M059J (cell line): ENCODE data around the gene P4HA2. TPM values are rescaled to one million over a fixed set of nuclear protein-coding genes. Genes with fewer than 3 reads are reported as not detected.

Experiments
- DNase-seq: peaks from one replicate; pipeline ENCODE4 v3.0.0-alpha.2; 2012; ENCODE audit warnings: low read depth
- total RNA-seq: library from RNA; depleted of rRNA; stranded (reverse); fragments of >200 nt; shearing (Covaris generic); gene quantifications from 2 replicates; pipeline ENCODE4 v1.2.3, GENCODE V29; 2014

Gene P4HA2
- total RNA-seq, 1 experiment from 2014 or later, result 133 TPM

DNA sequence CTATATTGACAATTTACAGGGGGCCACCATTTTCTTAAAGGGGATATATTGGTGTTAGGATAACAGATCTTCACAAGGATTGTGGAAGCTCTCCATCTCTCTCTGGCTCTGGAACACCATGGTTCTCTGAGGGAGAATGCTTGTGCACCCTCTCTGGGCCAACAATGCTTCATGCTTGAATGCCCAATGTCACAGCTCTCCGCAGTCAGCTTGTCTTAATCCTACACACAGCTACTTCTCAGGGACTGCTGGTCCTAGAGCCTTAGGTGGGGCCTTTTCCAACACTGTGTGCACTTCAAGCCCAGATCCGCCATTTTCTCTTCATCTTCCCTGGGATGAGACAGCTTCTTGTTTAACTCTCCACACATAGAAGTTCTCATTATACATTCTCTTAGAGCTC, 22.9 kb upstream of the P4HA2 start:
- no peak for DNase-seq

DNA sequence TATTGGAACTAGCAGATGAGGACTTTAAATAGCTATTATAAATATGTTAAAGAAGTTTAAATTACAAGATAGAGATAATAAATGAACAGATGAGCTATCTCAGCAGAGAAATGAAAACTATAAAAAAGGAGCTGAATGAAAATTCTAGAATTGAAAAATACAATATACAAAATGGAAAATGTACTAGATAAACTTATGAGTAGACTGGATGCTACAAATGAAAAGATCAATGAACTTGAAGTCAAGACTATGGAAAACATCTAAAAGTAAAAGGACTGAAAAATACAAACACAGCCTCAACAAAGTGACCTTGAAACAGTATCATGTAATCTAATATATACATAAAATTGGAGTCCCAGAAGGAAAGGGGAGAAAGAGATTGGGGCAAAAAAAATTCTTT, 19.2 kb upstream of the P4HA2 start:
- no peak for DNase-seq

DNA sequence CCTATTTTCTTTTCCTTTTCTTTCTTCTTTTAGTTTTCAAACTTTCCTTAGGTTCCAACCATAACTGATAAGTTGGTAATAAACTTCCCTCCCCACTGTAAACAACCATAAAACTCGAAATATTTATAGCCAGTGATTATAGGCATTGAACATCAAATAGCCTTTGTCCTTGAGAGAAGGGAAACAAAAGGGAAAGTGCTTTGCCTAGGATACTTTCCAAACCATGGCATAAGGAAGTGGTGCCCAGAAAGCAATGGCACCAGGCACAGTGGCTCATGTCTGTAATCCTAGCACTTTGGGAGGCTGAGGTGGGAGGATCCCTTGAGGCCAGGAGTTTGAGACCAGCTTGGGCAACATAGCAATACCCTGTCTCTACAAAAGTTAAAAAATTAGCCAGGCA, 17.9 kb upstream of the P4HA2 start:
- no peak for DNase-seq

DNA sequence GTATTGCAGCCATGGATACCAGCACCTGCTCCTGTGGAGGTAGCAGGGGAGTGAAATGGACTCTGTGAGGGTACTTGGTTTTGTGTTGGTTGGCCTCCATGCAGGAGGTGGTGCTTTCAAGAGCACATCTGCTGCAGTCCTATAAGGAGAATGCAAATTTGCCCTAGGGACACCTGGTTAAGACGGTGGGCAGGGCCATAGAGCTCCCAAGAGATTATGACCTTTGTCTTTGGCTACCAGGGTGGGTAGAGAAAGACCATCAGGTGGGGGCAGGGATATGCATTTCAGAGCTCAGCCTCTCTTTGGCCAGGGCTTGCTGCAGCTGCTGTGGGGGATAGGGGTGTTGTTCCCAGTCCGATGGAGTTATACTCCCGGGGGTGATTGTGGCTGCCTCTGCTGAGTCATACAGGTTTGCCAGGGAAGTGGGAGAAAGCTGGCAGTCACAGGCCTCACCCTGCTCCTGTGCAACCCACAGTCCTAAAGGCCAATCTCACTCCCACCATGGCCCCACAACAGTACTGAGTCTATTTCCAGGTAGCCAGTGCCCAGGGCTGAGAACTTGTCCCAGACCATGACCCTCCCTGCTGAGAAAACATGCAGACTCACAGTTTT, 15.8 kb upstream of the P4HA2 start:
- no peak for DNase-seq

DNA sequence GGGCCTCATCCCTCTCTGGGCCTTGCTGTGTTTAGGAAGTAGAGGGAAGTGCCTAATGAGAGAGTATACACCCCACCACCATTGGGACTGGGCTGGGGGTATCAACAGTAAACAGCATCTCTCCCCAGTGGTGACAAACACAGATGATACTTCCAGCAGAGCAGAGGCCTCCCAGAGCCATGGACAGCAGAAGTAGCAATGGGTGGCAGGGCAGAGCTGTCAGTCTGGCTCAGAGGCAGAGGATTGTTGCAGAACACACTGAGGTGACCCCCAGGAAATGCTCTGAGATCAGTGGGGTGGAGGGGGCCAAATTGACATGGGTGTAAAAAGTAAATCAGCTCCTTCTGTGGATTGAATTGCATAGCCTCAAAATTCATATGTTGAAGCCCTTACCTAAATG, 12.1 kb upstream of the P4HA2 start:
- no peak for DNase-seq

DNA sequence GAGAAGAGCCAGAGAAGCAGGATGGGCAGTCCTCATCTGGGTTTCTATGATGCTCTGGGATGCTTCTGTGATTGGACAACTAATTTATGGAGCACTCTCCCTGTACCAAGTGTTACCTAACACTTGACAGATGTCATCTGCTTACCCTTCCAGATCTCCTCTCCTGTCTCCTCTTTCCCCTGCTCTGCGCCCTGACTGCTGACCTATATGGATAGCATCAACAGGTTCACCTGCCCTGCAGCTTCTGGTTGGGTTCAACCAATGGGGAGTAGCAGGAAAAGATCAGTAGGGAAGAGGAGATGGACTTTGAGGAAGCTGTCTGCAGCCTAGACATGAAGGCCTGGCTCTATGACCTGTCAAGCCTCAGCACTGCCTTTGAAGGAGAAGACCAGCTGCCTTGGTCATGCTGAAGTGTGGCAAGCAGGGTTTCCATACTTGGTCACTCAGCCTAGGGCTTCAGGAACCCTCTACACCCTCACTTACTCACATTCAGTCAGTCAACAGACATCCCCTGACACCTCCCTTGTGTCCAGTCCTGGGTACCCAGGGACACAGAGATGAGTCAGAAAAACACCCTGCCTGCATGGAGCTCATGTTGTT, 11.3 kb upstream of the P4HA2 start:
- no peak for DNase-seq

DNA sequence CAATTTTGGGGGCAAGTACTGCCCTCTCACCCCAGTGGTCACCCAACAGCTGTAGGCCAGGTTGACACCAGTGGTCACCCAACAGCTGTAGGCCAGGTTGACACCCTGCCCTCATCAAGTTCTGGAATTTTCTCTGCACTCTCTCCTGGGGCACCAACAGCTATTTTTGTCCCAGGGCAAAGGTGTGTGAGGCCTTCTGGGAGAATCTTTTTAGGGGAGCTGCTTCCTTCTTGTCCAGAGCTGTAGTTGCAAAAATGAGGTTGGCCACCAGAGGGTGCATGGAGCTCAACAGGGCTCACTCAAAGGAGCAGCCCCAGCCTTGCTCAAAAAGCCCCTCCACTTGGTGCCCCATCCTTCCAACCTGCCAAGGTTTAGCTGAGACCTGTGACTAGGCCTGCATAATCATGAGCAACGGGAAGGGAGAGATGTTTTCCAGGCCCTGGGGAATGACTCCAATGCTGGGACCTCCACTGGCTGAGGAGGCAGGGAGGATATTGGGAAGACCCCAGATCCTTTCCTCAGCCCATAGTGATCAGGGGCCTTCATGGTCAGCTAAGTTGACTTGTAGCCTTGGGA, 10.6 kb upstream of the P4HA2 start:
- DNase-seq, result peak; percentile 61

DNA sequence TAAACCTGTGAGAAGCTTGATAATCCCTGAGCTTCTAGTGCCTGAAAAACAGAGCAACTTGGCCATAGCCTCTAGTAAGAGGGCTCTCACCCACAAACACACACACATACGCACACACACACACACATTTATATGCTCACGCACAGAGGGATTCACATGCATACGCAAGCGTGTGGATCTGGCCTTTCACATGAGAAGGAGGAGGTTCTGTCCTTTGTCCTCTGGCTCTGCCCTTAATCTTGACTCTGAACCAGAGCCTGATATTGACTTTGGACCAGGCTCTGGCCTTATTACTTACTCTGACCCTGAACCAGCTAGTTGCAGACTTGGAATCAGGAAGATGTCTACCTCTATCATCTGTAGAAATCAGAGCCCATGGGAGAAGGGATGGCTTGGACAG, 10.0 kb upstream of the P4HA2 start:
- no peak for DNase-seq

DNA sequence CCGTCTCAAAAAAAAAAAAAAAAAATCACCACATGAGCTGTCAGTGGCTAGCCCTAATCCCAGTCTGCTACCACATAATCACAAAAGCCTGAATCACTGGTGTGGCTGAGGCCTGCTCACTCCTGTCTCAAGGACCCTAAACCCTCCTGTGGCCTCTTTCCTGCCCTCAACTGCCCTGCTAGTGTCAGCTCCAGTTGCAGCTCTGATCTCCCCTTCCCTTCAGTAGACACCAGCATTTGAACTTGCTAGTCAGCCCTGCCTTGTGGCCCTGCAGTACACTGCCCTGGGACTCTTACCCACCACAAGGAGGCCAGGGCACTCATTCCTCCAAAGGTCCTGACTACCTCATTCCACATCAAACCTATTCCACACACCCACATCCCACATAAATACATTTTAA, 9.5 kb upstream of the P4HA2 start:
- DNase-seq, result peak; percentile 54

DNA sequence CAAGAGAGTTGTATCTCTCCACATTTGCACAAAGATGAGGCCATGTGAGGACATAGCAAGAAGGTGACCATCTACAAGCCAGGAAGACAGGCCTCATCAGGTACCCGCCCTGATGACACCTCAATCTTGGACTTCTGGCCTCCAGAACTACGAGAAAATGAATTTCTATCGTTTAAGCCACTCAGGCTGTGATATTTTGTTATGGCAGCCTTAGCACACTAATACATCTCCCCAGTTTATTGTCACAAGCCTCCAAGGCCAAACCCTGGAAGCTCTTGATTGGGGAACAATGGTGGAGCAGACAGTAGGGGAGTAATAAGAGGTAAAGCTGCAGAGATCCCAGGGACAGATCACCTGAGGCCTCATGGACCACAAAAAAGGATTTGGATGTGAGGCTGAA, 7.7 kb upstream of the P4HA2 start:
- DNase-seq, result no peak

DNA sequence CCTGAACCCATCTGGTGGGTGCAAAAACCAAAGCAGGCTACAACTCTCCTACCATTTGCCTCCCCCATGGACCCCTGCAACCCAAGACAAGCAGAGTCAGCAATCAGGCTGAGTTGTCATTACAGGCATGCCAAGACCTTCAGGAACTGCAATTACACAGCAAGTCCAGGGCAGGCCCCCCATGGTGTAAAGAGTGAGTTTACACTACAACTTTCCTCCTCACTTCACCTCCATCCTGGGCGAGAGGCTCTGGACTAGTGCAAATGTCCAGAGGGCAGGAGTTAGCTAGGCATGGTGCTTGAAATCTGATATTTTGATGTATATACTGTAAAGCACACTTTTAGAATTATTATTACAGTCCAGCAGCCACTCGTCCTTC, 7.0 kb upstream of the P4HA2 start:
- no peak for DNase-seq

DNA sequence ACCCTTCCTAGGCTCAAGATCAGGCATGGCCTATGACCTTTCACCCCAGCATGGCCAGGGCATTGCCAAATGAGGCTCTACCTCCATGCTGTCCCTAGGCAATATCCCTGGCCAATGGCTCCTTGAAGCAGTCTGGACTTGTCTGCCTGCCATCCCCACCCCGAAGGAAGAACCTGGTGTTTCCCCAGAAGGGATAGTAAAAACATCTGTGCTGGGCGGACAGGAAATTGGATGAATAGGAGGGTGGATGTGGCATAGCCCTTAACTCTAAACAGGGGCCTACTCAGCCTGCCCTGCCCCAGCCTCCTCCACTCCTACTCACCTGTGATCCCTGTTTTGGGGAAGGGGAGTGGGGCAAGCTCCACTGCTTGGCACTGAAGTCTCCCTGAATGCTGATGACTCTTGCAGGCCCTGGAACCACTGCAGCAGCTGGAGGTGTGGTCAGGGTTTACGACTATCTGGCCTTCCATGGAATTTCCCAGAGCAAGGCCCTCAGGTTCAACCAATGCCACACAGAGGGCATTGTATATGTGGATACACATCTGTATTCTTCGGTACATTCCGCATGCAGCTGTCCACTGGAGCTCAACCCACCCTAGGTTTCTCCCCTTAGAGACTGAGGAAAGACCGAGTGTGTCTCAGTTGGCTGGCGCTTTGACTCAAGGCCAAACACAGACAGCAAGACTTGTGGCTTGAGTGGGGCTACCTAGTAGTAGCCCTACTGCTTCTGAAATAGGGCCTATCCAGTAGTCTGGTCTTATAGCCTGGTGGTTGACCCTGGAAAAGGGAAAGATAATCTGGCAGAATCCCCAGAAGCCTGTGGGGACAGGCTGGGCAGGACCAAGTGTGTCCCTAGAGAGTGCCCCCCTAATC, 6.4 kb upstream of the P4HA2 start:
- DNase-seq, result no peak

DNA sequence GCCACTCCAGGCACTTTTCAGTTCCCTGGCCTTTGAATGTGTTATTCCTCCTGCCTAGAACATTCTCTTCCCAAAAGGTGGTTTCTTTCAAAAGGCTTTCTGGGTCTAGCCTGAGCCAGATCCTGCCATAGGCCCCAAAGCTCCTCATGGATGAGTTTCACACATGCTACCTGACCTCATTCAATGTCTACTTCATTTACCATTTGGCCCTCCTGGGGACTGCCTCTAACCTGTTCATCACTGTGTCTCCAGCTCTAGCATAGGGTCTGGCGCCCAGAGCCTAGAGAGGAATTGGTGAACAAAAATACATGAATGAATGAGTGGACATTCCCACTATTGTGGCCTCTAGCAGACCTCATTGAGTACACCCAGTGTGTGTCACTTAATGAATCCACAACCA, 5.4 kb upstream of the P4HA2 start:
- no peak for DNase-seq

DNA sequence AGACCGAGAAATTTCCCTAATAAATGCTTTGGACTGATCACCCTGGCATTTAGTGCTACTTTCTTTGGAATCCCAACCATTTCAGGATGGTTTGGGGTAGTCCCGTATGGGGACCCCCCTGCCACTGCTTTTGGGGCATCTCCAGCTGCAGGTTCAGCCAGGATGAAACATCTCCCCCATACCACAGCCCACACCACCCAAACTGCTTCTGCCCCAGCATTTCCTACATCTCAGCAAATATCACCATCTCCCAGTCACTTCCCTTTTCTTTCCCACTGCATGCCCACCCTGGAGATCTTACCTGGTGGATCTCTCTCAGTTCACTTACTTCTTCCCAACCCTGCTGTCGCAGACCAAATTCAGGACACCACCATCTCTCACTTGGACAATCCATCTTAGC, 4.8 kb upstream of the P4HA2 start:
- no peak for DNase-seq

DNA sequence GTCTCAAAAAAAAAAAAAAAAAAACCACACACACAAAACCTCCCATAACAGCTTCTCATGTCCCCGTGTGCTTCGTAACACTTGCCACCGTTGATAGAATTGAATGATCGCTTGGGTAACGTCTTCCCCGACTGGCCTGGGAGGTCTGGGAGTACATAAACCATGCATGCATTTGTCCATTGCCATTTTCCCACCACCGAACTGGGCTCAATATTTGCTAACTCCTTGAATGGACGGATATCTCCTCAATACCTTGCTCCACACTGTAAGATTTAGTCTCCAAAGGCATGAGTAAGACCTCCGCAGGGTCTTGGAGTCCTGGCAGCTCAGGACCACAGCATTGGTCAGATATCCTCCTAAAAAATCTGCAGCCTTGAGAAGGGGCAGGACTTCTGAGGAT, 3.2 kb upstream of the P4HA2 start:
- no peak for DNase-seq

DNA sequence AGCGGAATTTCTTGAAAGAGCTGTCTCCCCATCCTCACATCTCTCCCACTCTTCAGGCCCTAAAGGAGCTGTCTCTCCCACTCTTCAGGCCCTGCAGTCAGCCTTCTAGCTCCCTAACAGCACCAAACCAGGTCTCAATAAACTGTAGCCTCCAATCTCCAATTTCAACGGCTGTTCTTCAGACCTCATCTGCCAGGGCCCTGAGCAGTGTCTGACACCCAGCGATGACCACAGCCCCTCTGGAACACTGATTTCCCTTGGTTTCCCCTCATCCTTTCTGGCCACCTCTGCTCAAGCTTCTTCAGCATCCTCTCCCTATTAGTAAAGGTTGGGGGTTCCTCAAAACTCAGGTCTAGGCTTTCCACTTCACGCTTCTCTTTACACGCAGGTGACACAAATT, 1.6 kb upstream of the P4HA2 start:
- DNase-seq, result no peak

DNA sequence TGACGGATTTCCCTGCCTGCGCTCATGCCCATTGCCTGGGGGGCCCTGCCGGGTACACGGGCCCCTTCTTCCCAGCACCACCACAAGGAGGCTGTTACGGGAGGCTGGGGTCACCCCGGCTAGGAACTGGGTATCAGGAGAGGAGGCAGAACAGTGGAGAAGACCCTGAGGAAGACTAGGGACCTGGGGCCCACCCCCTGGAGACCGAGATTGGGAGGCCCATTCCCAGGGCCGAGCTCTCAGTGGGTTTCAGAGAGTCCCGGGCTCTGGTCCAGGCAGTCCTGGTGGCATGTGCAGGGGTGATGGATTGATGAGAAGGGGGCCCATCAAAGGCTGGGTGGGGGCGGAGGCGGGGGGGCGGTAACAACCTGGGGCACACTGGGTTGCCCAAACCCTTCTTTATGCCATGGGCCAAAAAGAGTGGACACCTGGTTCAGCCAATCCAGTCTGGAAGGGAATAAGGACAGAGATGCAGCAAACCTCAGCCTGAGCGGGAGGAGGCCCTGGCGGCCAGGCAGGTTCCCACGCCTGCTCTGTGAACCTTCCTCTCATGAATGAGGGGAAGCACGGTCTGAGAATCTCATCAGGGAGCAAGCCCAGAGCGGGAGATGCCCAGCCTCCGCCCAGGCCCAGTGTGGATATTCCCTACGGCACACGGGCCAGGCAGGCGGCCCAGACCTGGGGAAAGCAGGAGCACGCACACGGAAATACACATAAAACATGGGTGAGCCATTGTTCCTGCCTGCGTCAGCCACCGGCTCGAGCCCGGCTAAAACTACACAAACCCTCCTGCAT, 785 bp upstream of the P4HA2 start:
- no peak for DNase-seq

DNA sequence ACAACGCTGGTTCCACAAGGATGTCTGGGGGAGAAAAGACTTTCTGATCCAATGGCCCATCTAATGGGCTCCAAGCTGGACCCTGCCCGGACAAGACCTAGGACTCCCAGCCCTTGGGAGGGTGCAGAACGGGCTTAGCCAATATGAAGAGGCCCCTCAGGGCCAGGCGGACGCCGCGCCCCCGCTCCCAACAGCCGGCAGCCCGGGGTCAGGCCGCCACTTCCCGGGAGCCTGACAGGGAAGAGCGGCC, 493 bp downstream of the P4HA2 start:
- no peak for DNase-seq

DNA sequence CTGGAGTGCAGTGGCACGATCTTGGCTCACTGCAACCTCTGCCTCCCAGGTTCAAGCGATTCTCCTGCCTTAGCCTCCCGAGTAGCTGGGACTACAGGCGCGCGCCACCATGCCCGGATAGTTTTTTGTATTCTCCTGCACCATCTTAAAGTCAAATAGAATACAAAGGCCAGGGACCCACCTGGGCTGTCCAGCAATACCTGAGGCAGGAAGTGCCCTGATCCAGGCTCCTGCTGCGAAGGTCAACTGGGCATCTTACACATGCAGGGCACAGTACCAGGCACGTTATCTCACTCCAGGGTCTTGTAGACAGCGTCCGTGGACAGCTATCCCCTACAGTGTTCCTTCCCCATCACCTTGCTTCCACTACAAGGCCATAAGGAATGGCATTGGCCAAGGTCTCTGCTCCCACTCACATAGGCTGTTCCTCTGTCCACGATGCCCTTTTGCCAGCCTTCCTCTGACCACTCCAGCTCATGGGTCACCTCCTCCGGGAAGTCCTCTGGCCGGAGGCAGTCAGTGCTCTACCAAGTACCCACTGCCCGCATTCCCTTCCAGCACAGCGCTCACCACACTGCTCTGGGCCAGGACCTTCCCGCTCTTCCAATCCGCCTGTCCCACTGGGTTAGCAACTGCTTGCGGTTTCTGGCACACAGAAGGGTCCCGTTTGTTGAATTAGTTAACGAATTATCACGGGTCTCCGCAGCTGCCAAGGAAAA, 978 bp downstream of the P4HA2 start:
- peak; percentile 45 for DNase-seq

DNA sequence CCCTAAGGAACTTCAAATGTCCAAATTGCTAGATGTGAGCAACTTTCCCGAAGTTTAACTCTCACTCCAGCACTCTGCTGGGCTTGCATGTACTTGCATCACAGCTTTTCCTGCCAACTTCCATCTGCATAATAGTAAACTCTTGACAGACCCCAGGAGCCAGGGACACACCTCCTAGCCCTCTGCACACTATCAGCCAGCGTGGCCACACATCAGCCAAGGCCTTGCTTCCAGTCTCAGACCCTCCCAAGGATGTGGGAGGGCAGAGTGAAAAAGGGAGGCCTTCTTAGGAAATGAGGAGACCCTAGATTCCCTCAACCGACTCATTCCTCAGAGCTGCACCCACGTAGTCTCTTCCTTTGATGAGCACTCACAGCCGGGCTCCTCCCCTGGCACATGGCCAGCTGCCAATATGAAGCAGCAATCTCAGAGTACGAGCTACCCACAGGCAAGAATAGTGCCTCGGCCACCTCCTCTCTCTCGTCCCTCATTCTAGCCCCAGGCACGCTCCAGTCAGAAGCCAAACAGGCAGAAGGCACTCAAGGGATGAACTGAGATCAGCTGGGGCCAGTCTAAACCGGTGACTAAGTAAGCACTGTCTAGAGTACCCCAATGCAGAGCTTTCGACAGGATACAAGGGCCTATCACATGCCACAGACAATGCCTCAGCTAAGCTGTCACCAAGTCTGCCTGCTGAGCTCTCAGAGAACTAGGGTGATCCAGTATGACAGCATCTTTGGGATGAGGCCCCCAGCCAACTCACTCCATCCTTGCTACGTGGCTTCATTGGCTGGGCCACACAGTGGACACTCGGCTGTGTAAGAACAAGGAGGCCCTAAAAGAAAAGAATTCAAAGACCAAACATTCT, 2.3 kb downstream of the P4HA2 start:
- DNase-seq, result peak; percentile 91

DNA sequence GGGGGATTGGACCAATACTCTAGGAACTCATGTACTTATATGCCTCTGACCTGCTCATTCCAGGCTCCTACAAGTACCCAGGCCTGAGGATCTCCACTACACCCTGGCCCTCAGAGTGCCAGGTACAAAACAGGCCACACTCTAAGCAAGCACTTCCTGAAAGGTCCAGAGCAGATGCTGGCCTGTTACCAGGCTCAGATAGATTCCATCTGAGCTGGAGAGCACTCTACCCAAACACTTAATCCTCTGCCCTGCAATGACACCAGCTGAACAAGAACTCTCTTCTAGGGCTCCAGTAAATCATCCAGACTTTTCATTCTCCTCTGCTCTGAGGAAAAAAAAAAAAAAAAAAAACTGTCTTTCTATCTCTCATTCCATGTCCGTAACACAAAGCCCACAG, 2.9 kb downstream of the P4HA2 start:
- peak; percentile 18 for DNase-seq
